ENCODE data around the gene SCAI.
A peak's percentile ranks its signal among the peaks of the same experiment; 100 is the strongest.
"Not testable (repeated sequence)": the region's sequence is repeated elsewhere in the genome, so short reads cannot be mapped to it uniquely, and the experiment has no call there.

Gene SCAI

GRCh38 chr9:125143377-125144090, at the start of gene SCAI:
SCAI (minus strand) TSS chr9:125143528; CDS start chr9:125143437, 91 bp downstream.
- DNase-seq, result peak; percentile 97

- DNase-seq, result no peak
These were observed 47.1 kb upstream of the SCAI start for GRCh38 chr9:125190361-125190801.

GRCh38 chr9:125189361-125190289, 46.3 kb upstream of the SCAI start, which contains the start of gene PPP6C:
PPP6C (minus strand) TSS chr9:125189803; CDS start chr9:125189718, 85 bp downstream.
- DNase-seq, result peak; percentile 95

- no peak for DNase-seq
These were observed 45.7 kb upstream of the SCAI start for GRCh38 chr9:125189011-125189360.

- DNase-seq, result no peak
These were observed 40.2 kb upstream of the SCAI start for GRCh38 chr9:125183561-125183960.

GRCh38 chr9:125183054-125183453, 39.7 kb upstream of the SCAI start:
- DNase-seq, result no peak

- not testable (repeated sequence) for DNase-seq
These were observed 38.4 kb upstream of the SCAI start for GRCh38 chr9:125181756-125182155.

- DNase-seq, result no peak
These were observed 37.5 kb upstream of the SCAI start for GRCh38 chr9:125180876-125181275.

GRCh38 chr9:125179776-125180175, 36.4 kb upstream of the SCAI start:
- not testable (repeated sequence) for DNase-seq

GRCh38 chr9:125177888-125178287, 34.6 kb upstream of the SCAI start:
- no peak for DNase-seq

GRCh38 chr9:125176636-125177035, 33.3 kb upstream of the SCAI start:
- no peak for DNase-seq

- no peak for DNase-seq
These were observed 28.9 kb upstream of the SCAI start for GRCh38 chr9:125172031-125172755.

- no peak for DNase-seq
These were observed 26.6 kb upstream of the SCAI start for GRCh38 chr9:125169895-125170294.

- DNase-seq, result no peak
These were observed 23.4 kb upstream of the SCAI start for GRCh38 chr9:125166762-125167161.

- DNase-seq, result not testable (repeated sequence)
These were observed 19.6 kb upstream of the SCAI start for GRCh38 chr9:125162891-125163290.

- no peak for DNase-seq
These were observed 18.1 kb upstream of the SCAI start for GRCh38 chr9:125161284-125161918.

- DNase-seq, result no peak
These were observed 17.4 kb upstream of the SCAI start for GRCh38 chr9:125160750-125161149.

GRCh38 chr9:125156551-125156950, 13.2 kb upstream of the SCAI start:
- no peak for DNase-seq

GRCh38 chr9:125153712-125154367, 10.5 kb upstream of the SCAI start:
- DNase-seq, result no peak

- DNase-seq, result no peak
These were observed 8.4 kb upstream of the SCAI start for GRCh38 chr9:125151730-125152129.

- DNase-seq, result no peak
These were observed 7.3 kb upstream of the SCAI start for GRCh38 chr9:125150349-125151245.

Data from NCI-H2171 (cell line).